GM23338 (cell line): ENCODE results near the gene MAP2K5. TPM values are rescaled to one million over a fixed set of nuclear protein-coding genes. Genes with fewer than 3 reads are reported as not detected.

Experiments
- ATAC-seq: fragments of 200-7000 bp; cut with Tn5 transposase; 3 replicates; pipeline ENCODE4 v1.9.1; 2020
- DNase-seq: peaks from one replicate; pipeline ENCODE4 v3.0.0-alpha.2; 2015; ENCODE audit warnings: low spot score
- H2AFZ ChIP-seq: fragments of 200-600 bp; sonication (generic); 2 replicates; pipeline ENCODE4 v1.8.0; 2016; ENCODE audit warnings: antibody characterized with exemption, mild to moderate bottlenecking, moderate library complexity
- H3F3A ChIP-seq: fragments of 200-600 bp; sonication (generic); replicated peaks from 2 replicates; pipeline ENCODE4 v1.8.0; 2017; ENCODE audit warnings: antibody characterized with exemption, mixed run types, low read depth
- H3K27ac ChIP-seq: fragments of 200-600 bp; sonication (generic); 2 replicates; pipeline ENCODE4 v1.6.1; 2016; ENCODE audit warnings: low read depth
- H3K27me3 ChIP-seq: fragments of 200-600 bp; sonication (generic); 2 replicates; pipeline ENCODE4 v1.8.0; 2016; ENCODE audit warnings: mild to moderate bottlenecking, mixed run types, moderate library complexity; ENCODE audit not compliant: insufficient read depth
- H3K36me3 ChIP-seq: fragments of 200-600 bp; sonication (generic); 2 replicates; pipeline ENCODE4 v1.8.0; 2016; ENCODE audit warnings: mild to moderate bottlenecking; ENCODE audit not compliant: insufficient read depth
- H3K4me1 ChIP-seq: fragments of 200-600 bp; sonication (generic); 2 replicates; pipeline ENCODE4 v1.8.0; 2016; ENCODE audit warnings: mild to moderate bottlenecking, moderate library complexity; ENCODE audit not compliant: insufficient read depth
- H3K4me2 ChIP-seq: fragments of 200-600 bp; sonication (generic); 2 replicates; pipeline ENCODE4 v1.7.1; 2017; ENCODE audit warnings: mixed run types
- H3K4me3 ChIP-seq: fragments of 200-600 bp; sonication (generic); 2 replicates; pipeline ENCODE4 v1.6.1; 2016; ENCODE audit warnings: mixed run types
- H3K79me2 ChIP-seq: fragments of 200-600 bp; sonication (generic); replicated peaks from 2 replicates; pipeline ENCODE4 v1.8.0; 2017; ENCODE audit warnings: mild to moderate bottlenecking; ENCODE audit not compliant: insufficient read depth
- H3K9me2 ChIP-seq: fragments of 200-600 bp; sonication (generic); 2 replicates; pipeline ENCODE4 v1.8.0; 2017; ENCODE audit not compliant: insufficient read depth
- H4K20me1 ChIP-seq: fragments of 200-600 bp; sonication (generic); replicated peaks from 2 replicates; pipeline ENCODE4 v1.8.0; 2017; ENCODE audit warnings: mild to moderate bottlenecking; ENCODE audit not compliant: insufficient read depth
- H3K27ac Mint-ChIP-seq: 2 replicates; pipeline ENCODE4 v1.8.0; 2020; ENCODE audit warnings: inconsistent platforms, mild to moderate bottlenecking, moderate library complexity, mixed read lengths
- H3K27me3 Mint-ChIP-seq: 3 replicates; pipeline ENCODE4 v1.8.0; 2022; ENCODE audit warnings: low read depth, mild to moderate bottlenecking, moderate library complexity, mixed read lengths, inconsistent platforms; ENCODE audit not compliant: insufficient read depth, poor library complexity
- H3K36me3 Mint-ChIP-seq: 3 replicates; pipeline ENCODE4 v1.8.0; 2021; ENCODE audit warnings: low read depth, mild to moderate bottlenecking, inconsistent platforms, moderate library complexity, mixed read lengths
- H3K4me1 Mint-ChIP-seq: 3 replicates; pipeline ENCODE4 v1.8.0; 2020; ENCODE audit warnings: mild to moderate bottlenecking, inconsistent platforms, mixed read lengths
- H3K4me3 Mint-ChIP-seq: 3 replicates; pipeline ENCODE4 v1.8.0; 2021; ENCODE audit warnings: moderate library complexity, mild to moderate bottlenecking, inconsistent platforms, mixed read lengths
- H3K9me3 Mint-ChIP-seq: 3 replicates; pipeline ENCODE4 v1.8.0; 2020; ENCODE audit warnings: moderate library complexity, mild to moderate bottlenecking, inconsistent platforms, mixed read lengths
- CREB1 ChIP-seq: fragments of 250-450 bp; sonication (Bioruptor Pico); IDR thresholded peaks from 2 replicates; pipeline ENCODE4 v1.5.0; 2020; ENCODE audit warnings: low read depth, mild to moderate bottlenecking, moderate library complexity
- ETS1 ChIP-seq: IDR thresholded peaks from 2 replicates; pipeline ENCODE4 v1.6.1; 2016; ENCODE audit warnings: antibody characterized with exemption
- EZH2 ChIP-seq: fragments of 200-600 bp; sonication (generic); IDR thresholded peaks from one replicate; pipeline ENCODE4 v1.8.0; 2017; ENCODE audit warnings: antibody characterized with exemption, mild to moderate bottlenecking, low read depth; ENCODE audit not compliant: unreplicated experiment
- EZH2phosphoT487 ChIP-seq: fragments of 200-600 bp; sonication (generic); IDR thresholded peaks from one replicate; pipeline ENCODE4 v1.8.1; 2018; ENCODE audit warnings: antibody characterized with exemption; ENCODE audit not compliant: unreplicated experiment
- JUNB ChIP-seq: IDR thresholded peaks from one replicate; pipeline ENCODE4 v1.6.1; 2016; ENCODE audit warnings: antibody characterized with exemption; ENCODE audit not compliant: unreplicated experiment
- NANOG ChIP-seq: IDR thresholded peaks from 2 replicates; pipeline ENCODE4 v1.6.1; 2016; ENCODE audit warnings: antibody characterized with exemption, borderline replicate concordance
- POLR2AphosphoS5 ChIP-seq: IDR thresholded peaks from 2 replicates; pipeline ENCODE4 v1.6.1; 2016; ENCODE audit warnings: antibody characterized with exemption, low read depth
- STAT1 ChIP-seq: IDR thresholded peaks from one replicate; pipeline ENCODE4 v1.6.1; 2016; ENCODE audit warnings: antibody characterized with exemption; ENCODE audit not compliant: unreplicated experiment
- ZNF114 ChIP-seq: fragments of 250-450 bp; sonication (Bioruptor Pico); IDR thresholded peaks from 2 replicates; pipeline ENCODE4 v1.5.0; 2020; ENCODE audit warnings: mild to moderate bottlenecking, moderate library complexity
- ZNF331 ChIP-seq: fragments of 250-450 bp; sonication (Bioruptor Pico); IDR thresholded peaks from 2 replicates; pipeline ENCODE4 v1.5.0; 2020; ENCODE audit warnings: low read depth, mild to moderate bottlenecking, moderate library complexity
- polyA plus RNA-seq: library from polyadenylated mRNA; unstranded; fragments of >200 nt; fragmentation: Nextera tagmentation; extraction: Ambion mirVana; gene quantifications from 2 replicates; pipeline ENCODE4 v1.2.1, GENCODE V29; 2016
- total RNA-seq: library from RNA; depleted of rRNA; stranded (reverse); fragments of >200 nt; shearing (Covaris generic); gene quantifications from 2 replicates; pipeline ENCODE4 v1.2.3, GENCODE V29; 2014
- TF ChIP-seq, protein P1 (sequence below): IDR thresholded peaks from one replicate; pipeline ENCODE4 v1.6.1; 2018; ENCODE audit warnings: antibody characterized with exemption; ENCODE audit not compliant: unreplicated experiment
- TF ChIP-seq, protein P2 (sequence below): fragments of 250-450 bp; sonication (Bioruptor Pico); IDR thresholded peaks from 2 replicates; pipeline ENCODE4 v1.5.0; 2020; ENCODE audit warnings: mild to moderate bottlenecking, moderate library complexity
- TF ChIP-seq, protein P3 (sequence below), 2 experiments: fragments of 200-600 bp in 1 of 2; sonication (generic) in 1 of 2; conservative IDR thresholded peaks; 2 replicates each; pipeline versions ENCODE4 v1.5.1 to v1.6.1; 2016 to 2017; ENCODE audit warnings: antibody characterized with exemption in 2 of 2, low read depth in 2 of 2, mild to moderate bottlenecking in 2 of 2, moderate library complexity in 1 of 2

MAP2K5 gene
- total and polyA plus RNA-seq, 2 experiments from 2014 or later = 6.5 to 13.6 TPM

GRCh38 chr15:67840749-67841512 is 298.4 kb downstream of the MAP2K5 start:
- Histone ChIP-seq H3K4me3 (peak overlapping the region; percentile 66), H3F3A (0 out of 2 replicates have a peak, but pooled peaks cover 4% of the 10 kb centered on the region), H3K36me3 (no peaks in the 10 kb centered on the region), H3K9me2 (no peaks in the 10 kb centered on the region), H3K4me1 (peaks cover 28% of the 10 kb centered on the region), H3K79me2 (no peaks in the 10 kb centered on the region), H3K27me3 (peaks cover 50% of the 10 kb centered on the region), H2AFZ (peak overlapping the region; percentile 72), H3K4me2 (peak overlapping the region; percentile 79), H3K27ac (no peak overlapping the region), H4K20me1 (no peaks in the 10 kb centered on the region)
- no peaks in the 10 kb centered on the region; the same call in 2 of the 3 replicates for H3K36me3 Mint-ChIP-seq
- peak overlapping the region; percentile 92 for H3K4me3 Mint-ChIP-seq
- peaks cover 57% of the 10 kb centered on the region for H3K27me3 Mint-ChIP-seq
- peak overlapping the region; percentile 99; the same call in 1 of the 2 replicates for H3K27ac Mint-ChIP-seq
- no peak for DNase-seq
- H3K4me1 Mint-ChIP-seq = peaks cover 53% of the 10 kb centered on the region
- peaks cover 3% of the 10 kb centered on the region; the same call in 2 of the 3 replicates for H3K9me3 Mint-ChIP-seq
- peak; percentile 1; the same call in 1 of the 3 replicates for ATAC-seq
- TF ChIP-seq CREB1 (CRISPR knock-in tag) = no peak
- TF ChIP-seq ZNF331 (CRISPR knock-in tag) = no peak
- no peak for TF ChIP-seq STAT1
- TF ChIP-seq JUNB = no peak
- TF ChIP-seq EZH2phosphoT487 = no peak
- no peak for TF ChIP-seq POLR2AphosphoS5
- TF ChIP-seq, protein P1, sequence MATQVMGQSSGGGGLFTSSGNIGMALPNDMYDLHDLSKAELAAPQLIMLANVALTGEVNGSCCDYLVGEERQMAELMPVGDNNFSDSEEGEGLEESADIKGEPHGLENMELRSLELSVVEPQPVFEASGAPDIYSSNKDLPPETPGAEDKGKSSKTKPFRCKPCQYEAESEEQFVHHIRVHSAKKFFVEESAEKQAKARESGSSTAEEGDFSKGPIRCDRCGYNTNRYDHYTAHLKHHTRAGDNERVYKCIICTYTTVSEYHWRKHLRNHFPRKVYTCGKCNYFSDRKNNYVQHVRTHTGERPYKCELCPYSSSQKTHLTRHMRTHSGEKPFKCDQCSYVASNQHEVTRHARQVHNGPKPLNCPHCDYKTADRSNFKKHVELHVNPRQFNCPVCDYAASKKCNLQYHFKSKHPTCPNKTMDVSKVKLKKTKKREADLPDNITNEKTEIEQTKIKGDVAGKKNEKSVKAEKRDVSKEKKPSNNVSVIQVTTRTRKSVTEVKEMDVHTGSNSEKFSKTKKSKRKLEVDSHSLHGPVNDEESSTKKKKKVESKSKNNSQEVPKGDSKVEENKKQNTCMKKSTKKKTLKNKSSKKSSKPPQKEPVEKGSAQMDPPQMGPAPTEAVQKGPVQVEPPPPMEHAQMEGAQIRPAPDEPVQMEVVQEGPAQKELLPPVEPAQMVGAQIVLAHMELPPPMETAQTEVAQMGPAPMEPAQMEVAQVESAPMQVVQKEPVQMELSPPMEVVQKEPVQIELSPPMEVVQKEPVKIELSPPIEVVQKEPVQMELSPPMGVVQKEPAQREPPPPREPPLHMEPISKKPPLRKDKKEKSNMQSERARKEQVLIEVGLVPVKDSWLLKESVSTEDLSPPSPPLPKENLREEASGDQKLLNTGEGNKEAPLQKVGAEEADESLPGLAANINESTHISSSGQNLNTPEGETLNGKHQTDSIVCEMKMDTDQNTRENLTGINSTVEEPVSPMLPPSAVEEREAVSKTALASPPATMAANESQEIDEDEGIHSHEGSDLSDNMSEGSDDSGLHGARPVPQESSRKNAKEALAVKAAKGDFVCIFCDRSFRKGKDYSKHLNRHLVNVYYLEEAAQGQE = no peak
- TF ChIP-seq NANOG = no peak
- TF ChIP-seq, protein P2, sequence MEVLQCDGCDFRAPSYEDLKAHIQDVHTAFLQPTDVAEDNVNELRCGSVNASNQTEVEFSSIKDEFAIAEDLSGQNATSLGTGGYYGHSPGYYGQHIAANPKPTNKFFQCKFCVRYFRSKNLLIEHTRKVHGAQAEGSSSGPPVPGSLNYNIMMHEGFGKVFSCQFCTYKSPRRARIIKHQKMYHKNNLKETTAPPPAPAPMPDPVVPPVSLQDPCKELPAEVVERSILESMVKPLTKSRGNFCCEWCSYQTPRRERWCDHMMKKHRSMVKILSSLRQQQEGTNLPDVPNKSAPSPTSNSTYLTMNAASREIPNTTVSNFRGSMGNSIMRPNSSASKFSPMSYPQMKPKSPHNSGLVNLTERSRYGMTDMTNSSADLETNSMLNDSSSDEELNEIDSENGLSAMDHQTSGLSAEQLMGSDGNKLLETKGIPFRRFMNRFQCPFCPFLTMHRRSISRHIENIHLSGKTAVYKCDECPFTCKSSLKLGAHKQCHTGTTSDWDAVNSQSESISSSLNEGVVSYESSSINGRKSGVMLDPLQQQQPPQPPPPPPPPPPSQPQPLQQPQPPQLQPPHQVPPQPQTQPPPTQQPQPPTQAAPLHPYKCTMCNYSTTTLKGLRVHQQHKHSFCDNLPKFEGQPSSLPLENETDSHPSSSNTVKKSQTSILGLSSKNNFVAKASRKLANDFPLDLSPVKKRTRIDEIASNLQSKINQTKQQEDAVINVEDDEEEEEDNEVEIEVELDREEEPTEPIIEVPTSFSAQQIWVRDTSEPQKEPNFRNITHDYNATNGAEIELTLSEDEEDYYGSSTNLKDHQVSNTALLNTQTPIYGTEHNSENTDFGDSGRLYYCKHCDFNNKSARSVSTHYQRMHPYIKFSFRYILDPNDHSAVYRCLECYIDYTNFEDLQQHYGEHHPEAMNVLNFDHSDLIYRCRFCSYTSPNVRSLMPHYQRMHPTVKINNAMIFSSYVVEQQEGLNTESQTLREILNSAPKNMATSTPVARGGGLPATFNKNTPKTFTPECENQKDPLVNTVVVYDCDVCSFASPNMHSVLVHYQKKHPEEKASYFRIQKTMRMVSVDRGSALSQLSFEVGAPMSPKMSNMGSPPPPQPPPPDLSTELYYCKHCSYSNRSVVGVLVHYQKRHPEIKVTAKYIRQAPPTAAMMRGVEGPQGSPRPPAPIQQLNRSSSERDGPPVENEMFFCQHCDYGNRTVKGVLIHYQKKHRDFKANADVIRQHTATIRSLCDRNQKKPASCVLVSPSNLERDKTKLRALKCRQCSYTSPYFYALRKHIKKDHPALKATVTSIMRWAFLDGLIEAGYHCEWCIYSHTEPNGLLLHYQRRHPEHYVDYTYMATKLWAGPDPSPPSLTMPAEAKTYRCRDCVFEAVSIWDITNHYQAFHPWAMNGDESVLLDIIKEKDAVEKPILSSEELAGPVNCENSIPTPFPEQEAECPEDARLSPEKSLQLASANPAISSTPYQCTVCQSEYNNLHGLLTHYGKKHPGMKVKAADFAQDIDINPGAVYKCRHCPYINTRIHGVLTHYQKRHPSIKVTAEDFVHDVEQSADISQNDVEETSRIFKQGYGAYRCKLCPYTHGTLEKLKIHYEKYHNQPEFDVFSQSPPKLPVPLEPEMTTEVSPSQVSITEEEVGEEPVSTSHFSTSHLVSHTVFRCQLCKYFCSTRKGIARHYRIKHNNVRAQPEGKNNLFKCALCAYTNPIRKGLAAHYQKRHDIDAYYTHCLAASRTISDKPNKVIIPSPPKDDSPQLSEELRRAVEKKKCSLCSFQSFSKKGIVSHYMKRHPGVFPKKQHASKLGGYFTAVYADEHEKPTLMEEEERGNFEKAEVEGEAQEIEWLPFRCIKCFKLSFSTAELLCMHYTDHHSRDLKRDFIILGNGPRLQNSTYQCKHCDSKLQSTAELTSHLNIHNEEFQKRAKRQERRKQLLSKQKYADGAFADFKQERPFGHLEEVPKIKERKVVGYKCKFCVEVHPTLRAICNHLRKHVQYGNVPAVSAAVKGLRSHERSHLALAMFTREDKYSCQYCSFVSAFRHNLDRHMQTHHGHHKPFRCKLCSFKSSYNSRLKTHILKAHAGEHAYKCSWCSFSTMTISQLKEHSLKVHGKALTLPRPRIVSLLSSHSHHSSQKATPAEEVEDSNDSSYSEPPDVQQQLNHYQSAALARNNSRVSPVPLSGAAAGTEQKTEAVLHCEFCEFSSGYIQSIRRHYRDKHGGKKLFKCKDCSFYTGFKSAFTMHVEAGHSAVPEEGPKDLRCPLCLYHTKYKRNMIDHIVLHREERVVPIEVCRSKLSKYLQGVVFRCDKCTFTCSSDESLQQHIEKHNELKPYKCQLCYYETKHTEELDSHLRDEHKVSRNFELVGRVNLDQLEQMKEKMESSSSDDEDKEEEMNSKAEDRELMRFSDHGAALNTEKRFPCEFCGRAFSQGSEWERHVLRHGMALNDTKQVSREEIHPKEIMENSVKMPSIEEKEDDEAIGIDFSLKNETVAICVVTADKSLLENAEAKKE = no peak
- no peak for TF ChIP-seq ETS1
- no peak for TF ChIP-seq ZNF114 (CRISPR knock-in tag)
- TF ChIP-seq, protein P3, sequence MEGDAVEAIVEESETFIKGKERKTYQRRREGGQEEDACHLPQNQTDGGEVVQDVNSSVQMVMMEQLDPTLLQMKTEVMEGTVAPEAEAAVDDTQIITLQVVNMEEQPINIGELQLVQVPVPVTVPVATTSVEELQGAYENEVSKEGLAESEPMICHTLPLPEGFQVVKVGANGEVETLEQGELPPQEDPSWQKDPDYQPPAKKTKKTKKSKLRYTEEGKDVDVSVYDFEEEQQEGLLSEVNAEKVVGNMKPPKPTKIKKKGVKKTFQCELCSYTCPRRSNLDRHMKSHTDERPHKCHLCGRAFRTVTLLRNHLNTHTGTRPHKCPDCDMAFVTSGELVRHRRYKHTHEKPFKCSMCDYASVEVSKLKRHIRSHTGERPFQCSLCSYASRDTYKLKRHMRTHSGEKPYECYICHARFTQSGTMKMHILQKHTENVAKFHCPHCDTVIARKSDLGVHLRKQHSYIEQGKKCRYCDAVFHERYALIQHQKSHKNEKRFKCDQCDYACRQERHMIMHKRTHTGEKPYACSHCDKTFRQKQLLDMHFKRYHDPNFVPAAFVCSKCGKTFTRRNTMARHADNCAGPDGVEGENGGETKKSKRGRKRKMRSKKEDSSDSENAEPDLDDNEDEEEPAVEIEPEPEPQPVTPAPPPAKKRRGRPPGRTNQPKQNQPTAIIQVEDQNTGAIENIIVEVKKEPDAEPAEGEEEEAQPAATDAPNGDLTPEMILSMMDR (conservative IDR thresholded peaks at IDR 0.05; ENCODE audit: low read depth in 2 of 2) = no peak
- TF ChIP-seq EZH2 = no peak
